Mononuclear cell (primary cell): ENCODE data around the gene NACAD. TPM values are rescaled to one million over a fixed set of nuclear protein-coding genes. Genes with fewer than 3 reads are reported as not detected.
"Not testable (repeated sequence)": the region's sequence is repeated elsewhere in the genome, so short reads cannot be mapped to it uniquely, and the experiment has no call there.

Experiments used
- H3K27me3 ChIP-seq: 2 replicates; pipeline ENCODE4 v1.6.0; 2011; ENCODE audit warnings: low read length, control low read depth; ENCODE audit not compliant: insufficient read depth
- H3K4me1 ChIP-seq: 2 replicates; pipeline ENCODE4 v1.5.1; 2011; ENCODE audit warnings: mild to moderate bottlenecking, low read length, control low read depth; ENCODE audit not compliant: insufficient read depth
- H3K4me3 ChIP-seq: 2 replicates; pipeline ENCODE4 v1.5.1; 2011; ENCODE audit warnings: mild to moderate bottlenecking, low read length, moderate library complexity
- H3K9me3 ChIP-seq: 2 replicates; pipeline ENCODE4 v1.5.1; 2011; ENCODE audit warnings: low read depth, mild to moderate bottlenecking, control low read depth, low read length
- total RNA-seq: library from RNA; depleted of rRNA; stranded (reverse); fragments of >200 nt; gene quantifications from one replicate; pipeline ENCODE4 v1.2.3, GENCODE V29; 2012

NACAD gene
- total RNA-seq, 1 donor, result 0.10 TPM

- Histone ChIP-seq H3K4me3 (no peak overlapping the region), H3K27me3 (no peaks in the 10 kb centered on the region), H3K9me3 (no peaks in the 10 kb centered on the region), H3K4me1 (peaks cover 34% of the 10 kb centered on the region)
These were observed 49.7 kb downstream of the NACAD start for GRCh38 chr7:45039106-45039505.

GRCh38 chr7:45037876-45038275, 50.9 kb downstream of the NACAD start:
- Histone ChIP-seq H3K9me3 (no peaks in the 10 kb centered on the region), H3K27me3 (no peaks in the 10 kb centered on the region), H3K4me3 (no peak overlapping the region), H3K4me1 (peaks cover 46% of the 10 kb centered on the region)

GRCh38 chr7:45036796-45037195, 52.0 kb downstream of the NACAD start:
- no peak overlapping the region for H3K4me3 ChIP-seq
- peaks cover 57% of the 10 kb centered on the region for H3K4me1 ChIP-seq
- no peaks in the 10 kb centered on the region for H3K27me3 ChIP-seq
- no peaks in the 10 kb centered on the region for H3K9me3 ChIP-seq

GRCh38 chr7:45036317-45036716, 52.5 kb downstream of the NACAD start:
- no peak overlapping the region for H3K4me3 ChIP-seq
- no peaks in the 10 kb centered on the region for H3K27me3 ChIP-seq
- peaks cover 62% of the 10 kb centered on the region for H3K4me1 ChIP-seq
- no peaks in the 10 kb centered on the region for H3K9me3 ChIP-seq

- Histone ChIP-seq H3K9me3 (no peaks in the 10 kb centered on the region), H3K27me3 (no peaks in the 10 kb centered on the region), H3K4me3 (no peak overlapping the region), H3K4me1 (peaks cover 66% of the 10 kb centered on the region)
These were observed 52.9 kb downstream of the NACAD start for GRCh38 chr7:45035893-45036292.

GRCh38 chr7:45035371-45035770, 53.4 kb downstream of the NACAD start:
- Histone ChIP-seq H3K4me3 (no peak overlapping the region), H3K4me1 (peaks cover 71% of the 10 kb centered on the region), H3K27me3 (no peaks in the 10 kb centered on the region), H3K9me3 (no peaks in the 10 kb centered on the region)

- not testable (repeated sequence) for H3K9me3 ChIP-seq, H3K4me3 ChIP-seq, H3K27me3 ChIP-seq
- peaks cover 78% of the 10 kb centered on the region for H3K4me1 ChIP-seq
These were observed 54.1 kb downstream of the NACAD start for GRCh38 chr7:45034710-45035109.

GRCh38 chr7:45033931-45034290, 54.9 kb downstream of the NACAD start:
- H3K4me1 ChIP-seq, result peaks cover 86% of the 10 kb centered on the region
- no peaks in the 10 kb centered on the region for H3K27me3 ChIP-seq
- H3K9me3 ChIP-seq, result no peaks in the 10 kb centered on the region
- no peak overlapping the region for H3K4me3 ChIP-seq

GRCh38 chr7:45033261-45033930, 55.4 kb downstream of the NACAD start:
- H3K27me3 ChIP-seq, result no peaks in the 10 kb centered on the region
- H3K4me1 ChIP-seq, result peaks cover 89% of the 10 kb centered on the region
- no peak overlapping the region for H3K4me3 ChIP-seq
- no peaks in the 10 kb centered on the region for H3K9me3 ChIP-seq

GRCh38 chr7:45032421-45032820, 56.3 kb downstream of the NACAD start:
- Histone ChIP-seq H3K4me1 (peaks cover 81% of the 10 kb centered on the region), H3K9me3 (no peaks in the 10 kb centered on the region), H3K27me3 (no peaks in the 10 kb centered on the region), H3K4me3 (no peak overlapping the region)

GRCh38 chr7:45031829-45032228, 56.9 kb downstream of the NACAD start:
- Histone ChIP-seq H3K4me1 (peaks cover 80% of the 10 kb centered on the region), H3K9me3 (no peaks in the 10 kb centered on the region), H3K4me3 (no peak overlapping the region), H3K27me3 (no peaks in the 10 kb centered on the region)

Other genes starting within 250 kb of the NACAD start
- 121 TPM for gene H2AZ2, start 240.9 kb downstream of the NACAD start, total RNA-seq
- 27.3 TPM for gene PURB, start 203.4 kb downstream of the NACAD start, total RNA-seq
- gene MYO1G, start 110.0 kb downstream of the NACAD start, total RNA-seq, result 180 TPM
- 35.7 TPM for gene CCM2, start 88.8 kb downstream of the NACAD start, total RNA-seq
- gene TBRG4, start 22.7 kb upstream of the NACAD start, total RNA-seq, result 51.9 TPM
- gene RAMP3, start 68.8 kb upstream of the NACAD start, total RNA-seq, result 0.31 TPM